GM21576 (cell line): ENCODE data around the gene U2AF2.
A peak's percentile ranks its signal among the peaks of the same experiment; 100 is the strongest.

Experiments
- ATAC-seq: cut with Tn5 transposase; IDR thresholded peaks from one replicate; pipeline ENCODE4 v1.9.1; 2021; ENCODE audit warnings: mild to moderate bottlenecking, moderate library complexity; ENCODE audit not compliant: unreplicated experiment

The U2AF2 gene

DNA sequence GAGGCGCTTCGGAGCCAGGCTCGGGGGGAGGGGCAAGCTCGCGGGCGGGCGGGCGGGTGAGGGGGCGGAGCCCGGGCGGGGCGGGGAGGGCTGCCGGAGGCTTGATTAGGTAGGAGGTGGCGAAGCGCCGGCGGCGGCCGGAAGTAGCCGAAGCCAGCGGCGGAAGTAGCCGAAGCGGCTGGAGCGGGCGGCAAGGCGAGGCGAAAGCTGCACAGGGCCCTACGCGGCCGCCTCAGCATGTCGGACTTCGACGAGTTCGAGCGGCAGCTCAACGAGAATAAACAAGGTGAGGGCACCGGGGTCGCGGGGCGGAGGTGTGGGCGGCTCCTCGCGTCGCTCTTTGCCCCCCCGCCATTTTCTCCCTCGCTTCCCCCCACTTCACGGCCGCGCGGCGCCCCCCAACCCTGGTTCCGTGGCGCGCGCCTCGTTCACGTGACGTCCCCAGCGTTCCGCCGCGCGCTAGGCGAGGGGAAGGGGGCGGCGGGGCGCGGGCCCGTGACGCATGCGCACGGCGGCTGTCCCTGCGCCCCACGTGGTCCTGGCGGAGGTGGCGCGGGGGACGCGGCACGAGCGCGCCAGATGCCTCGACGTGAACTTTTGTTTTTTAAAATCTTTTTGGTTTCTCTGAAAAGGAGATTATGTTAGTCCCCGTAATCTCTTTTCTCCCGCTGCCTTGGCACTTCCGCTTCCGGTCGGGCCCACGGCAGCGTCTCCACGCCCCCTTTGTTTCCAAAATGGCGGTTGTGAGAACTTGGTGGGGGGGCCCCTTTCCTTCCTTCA, at the start of gene U2AF2:
U2AF2 (plus strand) TSS at position 168 of the 780 bp plus-strand sequence; CDS start at position 238, 70 bp downstream.
- ATAC-seq: peak; percentile 31

DNA sequence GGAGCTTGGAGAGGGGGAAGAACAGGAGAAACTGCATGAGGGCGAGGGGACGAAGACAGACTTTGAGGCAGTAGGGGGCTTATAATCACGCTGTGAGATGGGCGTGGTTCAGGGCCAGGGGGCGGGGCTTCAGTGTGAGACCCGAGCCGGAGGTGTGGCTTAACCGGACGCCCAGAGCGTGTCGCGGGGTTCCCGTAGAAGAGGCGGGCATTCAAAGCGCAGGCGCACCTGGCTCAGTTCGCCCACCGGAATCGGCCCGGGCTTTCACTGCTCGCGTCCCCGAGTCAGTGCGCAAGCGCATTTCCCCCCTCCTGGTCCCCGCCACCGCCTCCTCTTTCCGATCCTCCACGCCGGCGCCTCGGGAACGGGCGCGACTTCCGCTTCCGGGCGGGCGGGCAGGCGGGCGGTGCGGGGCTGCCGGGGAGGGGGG, 49.6 kb upstream of the U2AF2 start:
- peak; percentile 68 for ATAC-seq

GRCh38 chr19:55605637-55606470, 49.0 kb upstream of the U2AF2 start, which contains the start of gene ZNF865:
Gene ZNF865 (plus strand): TSS chr19:55605647. CDS start chr19:55613619, 7,972 bp downstream.
- no peak for ATAC-seq

- no peak for ATAC-seq
These were observed 48.4 kb upstream of the U2AF2 start for GRCh38 chr19:55606471-55606787.

GRCh38 chr19:55606817-55607216, 48.0 kb upstream of the U2AF2 start:
- ATAC-seq: no peak

DNA sequence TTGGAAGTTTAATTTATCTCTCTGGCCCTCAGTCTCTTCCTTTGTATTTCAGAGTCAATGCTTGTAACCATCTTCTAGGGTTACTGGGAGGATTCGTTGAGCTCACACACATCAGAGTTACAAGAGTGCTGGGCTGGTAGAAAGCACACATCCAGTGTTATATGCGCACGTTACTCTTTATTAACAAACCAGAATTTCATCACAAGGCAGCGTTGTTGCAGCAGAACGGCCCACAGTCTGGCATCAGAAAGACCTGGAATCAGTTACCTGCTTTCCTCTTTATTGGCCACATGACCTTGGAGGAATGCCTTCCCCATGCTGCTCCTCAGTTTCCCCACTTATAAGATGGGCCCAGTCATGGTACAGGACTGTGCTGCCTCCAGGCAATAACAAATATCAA, 45.5 kb upstream of the U2AF2 start:
- ATAC-seq: no peak

DNA sequence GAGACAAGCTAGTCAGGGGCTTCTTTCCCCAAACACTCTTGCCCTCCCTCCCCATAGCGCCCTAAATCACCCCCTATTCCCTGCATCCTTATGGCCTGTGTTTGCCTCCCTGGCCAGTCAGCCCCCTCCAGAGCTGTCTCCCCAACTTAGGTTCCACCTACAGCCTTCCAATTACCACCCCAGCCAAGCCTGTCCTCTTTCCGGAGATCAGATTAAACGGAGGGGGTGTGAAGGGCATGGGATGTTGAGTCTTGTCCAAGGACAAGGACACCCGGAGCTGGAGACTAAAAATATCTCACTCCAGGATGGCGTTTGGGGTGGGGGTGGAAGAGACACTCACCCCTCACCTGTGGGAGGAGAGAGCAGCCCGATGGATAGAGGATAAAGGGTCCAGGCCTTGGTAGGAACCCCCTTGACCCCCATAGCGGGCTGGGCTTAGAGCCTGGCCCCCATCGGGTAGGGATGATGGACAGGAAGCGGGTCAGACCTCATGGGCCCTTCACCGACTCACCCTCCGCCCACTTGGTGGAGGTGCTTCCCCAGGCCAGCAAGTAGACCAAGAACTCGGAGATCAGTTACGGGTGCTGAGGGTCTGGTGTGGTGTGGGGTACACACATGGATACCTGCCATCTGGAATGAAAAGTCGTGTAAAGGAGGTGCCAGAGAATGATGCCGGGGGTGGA, 43.4 kb upstream of the U2AF2 start:
- no peak for ATAC-seq

GRCh38 chr19:55611983-55612645, 42.7 kb upstream of the U2AF2 start:
- no peak for ATAC-seq

DNA sequence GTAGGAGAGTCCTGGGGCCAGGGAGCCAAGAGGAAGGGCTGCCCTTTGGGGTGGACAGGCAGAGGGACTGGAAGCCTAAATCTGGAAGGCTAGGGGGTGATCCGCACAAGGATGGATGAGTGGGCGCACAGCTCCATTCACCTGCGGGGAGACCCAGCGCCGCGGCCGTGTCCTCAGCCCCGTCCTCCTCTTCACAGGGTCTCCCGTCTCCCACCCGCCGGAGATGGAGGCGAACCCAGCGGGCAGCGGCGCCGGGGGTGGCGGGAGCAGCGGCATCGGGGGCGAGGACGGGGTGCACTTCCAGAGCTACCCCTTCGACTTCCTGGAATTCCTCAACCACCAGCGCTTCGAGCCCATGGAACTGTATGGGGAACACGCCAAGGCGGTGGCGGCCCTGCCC, 41.4 kb upstream of the U2AF2 start:
- ATAC-seq: no peak

DNA sequence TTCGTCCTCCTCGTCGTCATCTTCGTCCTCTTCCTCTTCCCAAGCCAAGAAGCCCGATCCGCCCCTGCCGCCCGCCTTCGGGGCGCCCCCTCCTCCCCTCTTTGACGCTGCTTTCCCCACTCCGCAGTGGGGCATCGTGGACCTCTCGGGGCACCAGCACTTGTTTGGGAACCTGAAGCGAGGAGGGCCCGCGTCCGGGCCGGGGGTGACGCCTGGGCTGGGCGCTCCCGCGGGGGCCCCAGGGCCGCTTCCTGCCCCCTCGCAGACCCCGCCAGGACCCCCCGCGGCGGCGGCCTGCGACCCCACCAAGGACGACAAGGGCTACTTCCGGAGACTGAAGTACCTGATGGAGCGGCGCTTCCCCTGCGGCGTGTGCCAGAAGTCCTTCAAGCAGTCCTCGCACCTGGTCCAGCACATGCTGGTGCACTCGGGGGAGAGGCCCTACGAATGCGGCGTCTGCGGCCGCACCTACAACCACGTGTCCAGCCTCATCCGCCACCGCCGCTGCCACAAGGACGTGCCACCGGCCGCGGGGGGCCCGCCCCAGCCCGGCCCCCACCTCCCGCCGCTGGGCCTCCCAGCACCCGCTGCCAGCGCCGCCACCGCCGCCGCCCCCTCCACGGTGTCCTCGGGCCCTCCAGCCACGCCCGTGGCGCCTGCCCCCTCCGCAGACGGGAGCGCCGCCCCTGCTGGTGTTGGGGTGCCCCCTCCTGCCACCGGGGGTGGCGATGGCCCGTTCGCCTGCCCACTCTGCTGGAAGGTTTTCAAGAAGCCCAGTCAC, 40.7 kb upstream of the U2AF2 start:
- no peak for ATAC-seq

- no peak for ATAC-seq
These were observed 39.9 kb upstream of the U2AF2 start for GRCh38 chr19:55614711-55615542.

DNA sequence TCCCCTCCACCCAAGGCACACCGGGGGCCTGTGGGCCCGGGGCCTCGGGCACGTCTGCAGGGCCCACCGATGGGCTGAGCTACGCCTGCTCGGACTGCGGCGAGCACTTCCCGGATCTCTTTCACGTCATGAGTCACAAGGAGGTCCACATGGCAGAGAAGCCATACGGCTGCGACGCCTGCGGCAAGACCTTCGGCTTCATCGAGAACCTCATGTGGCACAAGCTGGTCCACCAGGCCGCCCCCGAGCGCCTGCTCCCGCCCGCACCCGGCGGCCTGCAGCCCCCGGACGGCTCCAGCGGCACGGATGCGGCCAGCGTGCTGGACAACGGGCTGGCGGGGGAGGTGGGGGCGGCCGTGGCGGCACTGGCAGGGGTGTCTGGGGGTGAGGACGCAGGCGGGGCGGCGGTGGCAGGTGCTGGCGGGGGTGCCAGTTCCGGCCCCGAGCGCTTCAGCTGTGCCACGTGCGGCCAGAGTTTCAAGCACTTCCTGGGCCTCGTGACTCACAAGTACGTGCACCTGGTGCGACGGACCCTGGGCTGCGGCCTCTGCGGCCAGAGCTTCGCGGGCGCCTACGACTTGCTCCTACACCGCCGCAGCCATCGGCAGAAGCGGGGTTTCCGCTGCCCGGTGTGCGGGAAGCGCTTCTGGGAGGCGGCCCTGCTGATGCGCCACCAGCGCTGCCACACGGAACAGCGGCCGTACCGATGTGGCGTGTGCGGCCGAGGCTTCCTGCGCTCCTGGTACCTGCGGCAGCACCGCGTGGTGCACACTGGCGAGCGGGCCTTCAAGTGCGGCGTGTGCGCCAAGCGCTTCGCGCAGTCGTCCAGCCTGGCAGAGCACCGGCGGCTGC, 39.1 kb upstream of the U2AF2 start:
- no peak for ATAC-seq

GRCh38 chr19:55616395-55616875, 38.4 kb upstream of the U2AF2 start:
- no peak for ATAC-seq

- no peak for ATAC-seq
These were observed 37.4 kb upstream of the U2AF2 start for GRCh38 chr19:55617426-55617825.

DNA sequence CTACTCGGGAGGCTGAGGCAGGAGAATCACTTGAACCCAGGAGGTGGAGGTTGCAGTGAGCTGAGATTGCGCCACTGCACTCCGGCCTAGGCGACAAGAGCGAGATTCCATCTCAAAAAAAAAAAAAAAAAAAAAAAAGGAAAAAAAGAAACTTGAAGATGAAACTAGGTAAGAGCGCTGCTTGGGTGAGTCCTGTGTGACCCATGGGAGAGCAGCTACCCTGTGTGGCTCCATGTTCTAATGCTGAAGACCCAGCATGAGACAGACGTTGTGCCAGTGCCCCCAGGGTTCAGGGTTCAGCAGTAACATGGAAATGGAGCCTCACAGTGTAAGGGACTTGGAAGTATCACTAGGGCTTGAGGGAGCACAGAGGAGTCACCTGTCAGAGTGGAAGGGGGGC, 36.4 kb upstream of the U2AF2 start:
- ATAC-seq: no peak

DNA sequence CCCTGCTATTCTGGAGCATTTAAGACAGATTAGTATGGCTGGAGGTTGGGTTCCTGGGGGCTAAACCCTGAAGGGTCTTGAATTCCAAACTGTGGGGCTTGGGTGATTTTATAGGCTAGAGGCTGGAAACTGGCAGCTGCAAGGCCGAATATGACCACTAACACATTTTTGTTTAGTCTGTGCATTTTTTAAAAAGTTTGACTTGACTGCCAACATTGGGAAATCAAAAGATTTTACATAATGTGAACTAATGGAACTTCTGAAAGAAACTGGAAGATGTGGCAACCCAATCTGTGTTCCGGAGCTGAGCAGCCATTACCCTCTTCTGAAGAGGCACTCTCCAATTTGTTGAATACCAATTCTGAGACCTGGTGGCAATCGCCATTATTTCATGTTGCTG, 35.5 kb upstream of the U2AF2 start:
- ATAC-seq: no peak

GRCh38 chr19:55620410-55621204, 34.2 kb upstream of the U2AF2 start:
- no peak for ATAC-seq
